GM19328 (cell line): ENCODE data around the gene CHAF1A.

Source experiments
- ATAC-seq: cut with Tn5 transposase; IDR thresholded peaks from one replicate; pipeline ENCODE4 v1.9.1; 2021; ENCODE audit warnings: mild to moderate bottlenecking, moderate library complexity; ENCODE audit not compliant: unreplicated experiment

CHAF1A gene

GRCh38 chr19:4477034-4477801, 74.8 kb downstream of the CHAF1A start:
- no peak for ATAC-seq

- ATAC-seq: no peak
Observed at GRCh38 chr19:4482721-4483364, 80.4 kb downstream of the CHAF1A start.

- ATAC-seq: no peak
Observed at GRCh38 chr19:4483385-4483784, 80.9 kb downstream of the CHAF1A start.

GRCh38 chr19:4487572-4487971, 85.1 kb downstream of the CHAF1A start:
- ATAC-seq: no peak

GRCh38 chr19:4488496-4488895, 86.1 kb downstream of the CHAF1A start:
- no peak for ATAC-seq

- no peak for ATAC-seq
Observed at GRCh38 chr19:4491446-4491845, 89.0 kb downstream of the CHAF1A start.

- ATAC-seq: no peak
Observed at GRCh38 chr19:4492337-4493103, 90.1 kb downstream of the CHAF1A start.
